ENCODE data around the gene CPNE9. TPM values are rescaled to one million over a fixed set of nuclear protein-coding genes. Genes with fewer than 3 reads are reported as not detected.

CPNE9 gene
- total RNA-seq, 2 experiments from 2014 or later: 0.25 TPM; not detected in 1

- H3K27ac Mint-ChIP-seq: no peak overlapping the region
- no peaks in the 10 kb centered on the region for H3K9me3 Mint-ChIP-seq
- no peaks in the 10 kb centered on the region for H3K4me1 Mint-ChIP-seq
- H3K27me3 Mint-ChIP-seq: no peaks in the 10 kb centered on the region
- CTCF ChIA-PET: interaction anchor here (0.5 to 2.4 kb wide), 2 partner anchors 10 to 21 kb away, joined by 3 to 8 read pairs; no protein-coding TSS in a partner anchor
- POLR2A ChIA-PET: no interaction called here
- H3K4me3 Mint-ChIP-seq: no peak overlapping the region
- peaks cover 32% of the 10 kb centered on the region for H3K36me3 Mint-ChIP-seq (ENCODE audit: low read depth)
- DNase-seq: no peak
These were observed 12.0 kb upstream of the CPNE9 start for GRCh38 chr3:9691636-9692035.

- no peak for DNase-seq
- no peaks in the 10 kb centered on the region for H3K4me1 Mint-ChIP-seq
- ChIA-PET POLR2A (no interaction called here), CTCF (interaction anchor here (2.4 kb wide), 1 partner anchor 9 kb away, joined by 8 read pairs; no protein-coding TSS in a partner anchor)
- no peak overlapping the region for H3K27ac Mint-ChIP-seq
- no peaks in the 10 kb centered on the region for H3K27me3 Mint-ChIP-seq
- no peaks in the 10 kb centered on the region for H3K9me3 Mint-ChIP-seq
- no peak overlapping the region for H3K4me3 Mint-ChIP-seq
- H3K36me3 Mint-ChIP-seq (ENCODE audit: low read depth): peaks cover 33% of the 10 kb centered on the region
These were observed 11.2 kb upstream of the CPNE9 start for GRCh38 chr3:9692416-9692815.

GRCh38 chr3:9695345-9695744 lies 8.3 kb upstream of the CPNE9 start:
- H3K4me1 Mint-ChIP-seq: no peaks in the 10 kb centered on the region
- no peak overlapping the region for H3K27ac Mint-ChIP-seq
- peaks cover 26% of the 10 kb centered on the region for H3K36me3 Mint-ChIP-seq (ENCODE audit: low read depth)

GRCh38 chr3:9695746-9696145 lies 7.9 kb upstream of the CPNE9 start:
- H3K36me3 Mint-ChIP-seq (ENCODE audit: low read depth): peaks cover 22% of the 10 kb centered on the region

More at GRCh38 chr3:9695345-9695744, 8.3 kb upstream of the CPNE9 start:
- no peak for DNase-seq
- Mint-ChIP-seq H3K4me3 (no peak overlapping the region), H3K9me3 (no peaks in the 10 kb centered on the region), H3K27me3 (no peaks in the 10 kb centered on the region)
- ChIA-PET CTCF (interaction anchor here (0.6 to 1.2 kb wide), 2 partner anchors 11 to 288 kb away, joined by 3 to 4 read pairs; no protein-coding TSS in a partner anchor), POLR2A (no interaction called here)

GRCh38 chr3:9696480-9697220 lies 7.0 kb upstream of the CPNE9 start:
- no peaks in the 10 kb centered on the region for H3K9me3 Mint-ChIP-seq
- H3K4me1 Mint-ChIP-seq: no peaks in the 10 kb centered on the region
- H3K4me3 Mint-ChIP-seq: no peak overlapping the region
- no peak for DNase-seq
- no peak overlapping the region for H3K27ac Mint-ChIP-seq
- H3K36me3 Mint-ChIP-seq (ENCODE audit: low read depth): peaks cover 23% of the 10 kb centered on the region
- POLR2A ChIA-PET: interaction anchor here (0.6 kb wide), 1 partner anchor 8 kb away, joined by 4 read pairs; no protein-coding TSS in a partner anchor
- CTCF ChIA-PET: no interaction called here
- no peaks in the 10 kb centered on the region for H3K27me3 Mint-ChIP-seq

More at GRCh38 chr3:9695746-9696145, 7.9 kb upstream of the CPNE9 start:
- ChIA-PET CTCF (interaction anchor here (0.6 to 1.2 kb wide), 2 partner anchors 11 to 288 kb away, joined by 3 to 4 read pairs; no protein-coding TSS in a partner anchor), POLR2A (no interaction called here)
- no peak for DNase-seq
- no peaks in the 10 kb centered on the region for H3K4me1 Mint-ChIP-seq
- no peak overlapping the region for H3K27ac Mint-ChIP-seq
- no peaks in the 10 kb centered on the region for H3K9me3 Mint-ChIP-seq
- no peak overlapping the region for H3K4me3 Mint-ChIP-seq
- H3K27me3 Mint-ChIP-seq: no peaks in the 10 kb centered on the region

- H3K36me3 Mint-ChIP-seq (ENCODE audit: low read depth): peaks cover 31% of the 10 kb centered on the region
- CTCF ChIA-PET: no interaction called here
These were observed 5.7 kb upstream of the CPNE9 start for GRCh38 chr3:9697892-9698291.

GRCh38 chr3:9698293-9698692 lies 5.3 kb upstream of the CPNE9 start:
- peaks cover 6% of the 10 kb centered on the region for H3K27me3 Mint-ChIP-seq

More at GRCh38 chr3:9697892-9698291, 5.7 kb upstream of the CPNE9 start:
- Mint-ChIP-seq H3K27ac (no peak overlapping the region), H3K4me3 (no peak overlapping the region), H3K27me3 (peaks cover 2% of the 10 kb centered on the region), H3K9me3 (no peaks in the 10 kb centered on the region), H3K4me1 (no peaks in the 10 kb centered on the region)
- POLR2A ChIA-PET: no interaction called here
- no peak for DNase-seq

GRCh38 chr3:9700536-9700935 lies 3.1 kb upstream of the CPNE9 start:
- Mint-ChIP-seq H3K9me3 (no peaks in the 10 kb centered on the region), H3K4me1 (peaks cover 9% of the 10 kb centered on the region), H3K36me3 (ENCODE audit: low read depth) (peaks cover 30% of the 10 kb centered on the region), H3K27ac (no peak overlapping the region), H3K27me3 (peaks cover 24% of the 10 kb centered on the region), H3K4me3 (no peak overlapping the region)
- POLR2A ChIA-PET: no interaction called here
- CTCF ChIA-PET: interaction anchor here (1.1 to 3.1 kb wide), 2 partner anchors 8 to 15 kb away, joined by 3 to 8 read pairs; no protein-coding TSS in a partner anchor
- DNase-seq: no peak

More at GRCh38 chr3:9698293-9698692, 5.3 kb upstream of the CPNE9 start:
- CTCF ChIA-PET: interaction anchor here (0.7 kb wide), 1 partner anchor 1756 kb away, joined by 3 read pairs; no protein-coding TSS in a partner anchor
- H3K27ac Mint-ChIP-seq: no peak overlapping the region
- POLR2A ChIA-PET: no interaction called here
- no peak overlapping the region for H3K4me3 Mint-ChIP-seq
- H3K36me3 Mint-ChIP-seq (ENCODE audit: low read depth): peaks cover 35% of the 10 kb centered on the region
- no peak for DNase-seq
- no peaks in the 10 kb centered on the region for H3K4me1 Mint-ChIP-seq
- no peaks in the 10 kb centered on the region for H3K9me3 Mint-ChIP-seq

GRCh38 chr3:9701006-9701405 lies 2.6 kb upstream of the CPNE9 start:
- no peak for DNase-seq
- no peaks in the 10 kb centered on the region for H3K9me3 Mint-ChIP-seq
- CTCF ChIA-PET: interaction anchor here (0.6 to 3.1 kb wide), 2 partner anchors 9 to 143 kb away, joined by 5 to 8 read pairs; no protein-coding TSS in a partner anchor
- peaks cover 30% of the 10 kb centered on the region for H3K36me3 Mint-ChIP-seq (ENCODE audit: low read depth)
- no peak overlapping the region for H3K4me3 Mint-ChIP-seq
- peaks cover 29% of the 10 kb centered on the region for H3K27me3 Mint-ChIP-seq
- peaks cover 9% of the 10 kb centered on the region for H3K4me1 Mint-ChIP-seq
- POLR2A ChIA-PET: no interaction called here
- H3K27ac Mint-ChIP-seq: no peak overlapping the region

GRCh38 chr3:9701711-9702110 lies 1.9 kb upstream of the CPNE9 start:
- Mint-ChIP-seq H3K4me3 (no peak overlapping the region), H3K27me3 (peaks cover 36% of the 10 kb centered on the region), H3K9me3 (no peaks in the 10 kb centered on the region), H3K4me1 (peaks cover 9% of the 10 kb centered on the region), H3K36me3 (ENCODE audit: low read depth) (peaks cover 30% of the 10 kb centered on the region), H3K27ac (no peak overlapping the region)
- CTCF ChIA-PET: interaction anchor here (1.2 to 3.1 kb wide), 2 partner anchors 10 to 25 kb away, joined by 4 to 8 read pairs; no protein-coding TSS in a partner anchor
- POLR2A ChIA-PET: no interaction called here
- DNase-seq: no peak

- ChIA-PET CTCF (interaction anchor here (1.0 to 3.1 kb wide), 3 partner anchors 11 to 30 kb away, joined by 3 to 8 read pairs (median 4); no protein-coding TSS in a partner anchor), POLR2A (no interaction called here)
- Mint-ChIP-seq H3K27me3 (peaks cover 40% of the 10 kb centered on the region), H3K4me3 (no peak overlapping the region), H3K9me3 (no peaks in the 10 kb centered on the region), H3K4me1 (peaks cover 9% of the 10 kb centered on the region), H3K27ac (peak overlapping the region; percentile 50), H3K36me3 (ENCODE audit: low read depth) (peaks cover 26% of the 10 kb centered on the region)
- DNase-seq: no peak
These were observed 393 bp upstream of the CPNE9 start for GRCh38 chr3:9703240-9703639.

- Mint-ChIP-seq H3K27me3 (peaks cover 40% of the 10 kb centered on the region), H3K4me1 (peaks cover 9% of the 10 kb centered on the region), H3K4me3 (no peak overlapping the region), H3K9me3 (no peaks in the 10 kb centered on the region), H3K36me3 (ENCODE audit: low read depth) (peaks cover 24% of the 10 kb centered on the region), H3K27ac (no peak overlapping the region)
- CTCF ChIA-PET: no interaction called here
- POLR2A ChIA-PET: no interaction called here
- peak; percentile 15 for DNase-seq
These were observed 1.0 kb downstream of the CPNE9 start for GRCh38 chr3:9704347-9705322.
